Panc1 (cell line): ENCODE data around the gene U2SURP. TPM values are rescaled to one million over a fixed set of nuclear protein-coding genes. Genes with fewer than 3 reads are reported as not detected.

Source experiments
- ATAC-seq: fragments of 200-7000 bp; cut with Tn5 transposase; 2 replicates; pipeline ENCODE4 v1.9.1; 2020; ENCODE audit warnings: mild to moderate bottlenecking, moderate library complexity
- BruUV-seq: library from RNA; stranded (reverse); fragments of 400-500 nt; replicated peaks from 2 replicates; lab custom pipeline; 2021; lab: Mats Ljungman, UMichigan
- CTCF ChIA-PET: fragments of 300-600 bp; sonication (Branson Sonifier 250); formaldehyde crosslinking; loops from one replicate; lab custom pipeline; 2022; ENCODE audit warnings: antibody characterized with exemption; lab: Charles Lee
- POLR2A ChIA-PET: fragments of 300-600 bp; sonication (Branson Sonifier 250); formaldehyde crosslinking; loops from one replicate; lab custom pipeline; 2022; ENCODE audit warnings: antibody characterized with exemption; lab: Charles Lee
- DNase-seq: peaks from one replicate; pipeline ENCODE4 v3.0.0-alpha.2; 2010; ENCODE audit warnings: low read depth, low spot score
- H3K27ac ChIP-seq: 2 replicates; pipeline ENCODE4 v1.5.1; 2011; ENCODE audit warnings: mild to moderate bottlenecking, low read length, inconsistent platforms
- H3K27me3 ChIP-seq: fragments of 200-500 bp; sonication (Bioruptor generic); 2 replicates; pipeline ENCODE4 v1.6.0; 2014; ENCODE audit warnings: low read length, inconsistent platforms; ENCODE audit not compliant: control insufficient read depth, insufficient read depth
- H3K36me3 ChIP-seq: fragments of 200-500 bp; sonication (Bioruptor generic); 2 replicates; pipeline ENCODE4 v1.5.1; 2014; ENCODE audit warnings: inconsistent platforms, mild to moderate bottlenecking, low read length, moderate library complexity; ENCODE audit not compliant: control insufficient read depth, insufficient read depth
- H3K4me1 ChIP-seq: 2 replicates; pipeline ENCODE4 v1.5.1; 2011; ENCODE audit warnings: inconsistent platforms, mild to moderate bottlenecking, low read length, moderate library complexity; ENCODE audit not compliant: control insufficient read depth, insufficient read depth
- H3K4me3 ChIP-seq, 2 experiments: 2 replicates each; pipeline ENCODE4 v1.5.1; 2011 to 2012; ENCODE audit warnings: low read depth in 2 of 2, low read length in 2 of 2, mild to moderate bottlenecking in 2 of 2, inconsistent platforms in 1 of 2, moderate library complexity in 1 of 2
- H3K9me3 ChIP-seq: fragments of 200-500 bp; sonication (Bioruptor generic); 2 replicates; pipeline ENCODE4 v1.5.1; 2014; ENCODE audit warnings: low read depth, mild to moderate bottlenecking, inconsistent platforms, low read length, moderate library complexity; ENCODE audit not compliant: control insufficient read depth, insufficient read depth
- CTCF ChIP-seq: fragments of 450-650 bp; IDR thresholded peaks from 2 replicates; pipeline ENCODE4 v1.5.1; 2017; ENCODE audit warnings: mild to moderate bottlenecking
- POLR2AphosphoS5 ChIP-seq: IDR thresholded peaks from 2 replicates; pipeline ENCODE4 v1.6.1; 2012; ENCODE audit warnings: mild to moderate bottlenecking, low read depth, low read length, moderate library complexity
- REST ChIP-seq, 2 experiments: IDR thresholded peaks; 2 replicates each; pipeline ENCODE4 v1.6.1; 2011 to 2012; ENCODE audit warnings: low read depth in 2 of 2, control low read depth in 1 of 2, low read length in 1 of 2, mild to moderate bottlenecking in 1 of 2, moderate library complexity in 1 of 2; ENCODE audit not compliant: insufficient read depth in 1 of 2
- SIN3A ChIP-seq: IDR thresholded peaks from 2 replicates; pipeline ENCODE4 v1.6.1; 2012; ENCODE audit warnings: low read depth, mild to moderate bottlenecking, low read length, moderate library complexity, borderline replicate concordance; ENCODE audit not compliant: insufficient read depth
- TCF7L2 ChIP-seq: IDR thresholded peaks from 2 replicates; pipeline ENCODE4 v1.6.1; 2011; ENCODE audit warnings: mild to moderate bottlenecking, low read depth, low read length, inconsistent platforms
- in situ Hi-C: cut with HindIII; loops from 2 replicates; pipeline ENCODE4 v1.10.0; 2016; ENCODE audit warnings: low sequenced_read_pairs, low pct_unique_long_range_greater_than_20kb
- intact Hi-C: fragments of 100-400 bp; cut with micrococcal nuclease; formaldehyde crosslinking; loops from one replicate; pipeline ENCODE4 v1.10.0; 2022; ENCODE audit not compliant: unreplicated experiment
- total RNA-seq: library from RNA; stranded (reverse); gene quantifications from one replicate; pipeline ENCODE4 v1.2.1, GENCODE V29; 2021; ENCODE audit not compliant: unreplicated experiment

U2SURP gene
- total RNA-seq, 1 experiment from 2014 or later = 135 TPM

- POLR2A ChIA-PET = no interaction called here
These were observed 97.8 kb downstream of the U2SURP start for GRCh38 chr3:143099210-143099609.

GRCh38 chr3:143099690-143100089, 98.3 kb downstream of the U2SURP start:
- Histone ChIP-seq H3K27ac (no peak overlapping the region), H3K27me3 (peaks cover 14% of the 10 kb centered on the region), H3K36me3 (no peaks in the 10 kb centered on the region), H3K4me3 (no peak overlapping the region), H3K9me3 (no peaks in the 10 kb centered on the region), H3K4me1 (no peaks in the 10 kb centered on the region)
- ChIA-PET CTCF (no interaction called here), POLR2A (no interaction called here)
- intact Hi-C loops (no loop called here), in situ Hi-C loops (no loop called here)
- TF ChIP-seq CTCF (no peak), REST (IDR thresholded peaks at IDR 0.05; ENCODE audit: insufficient read depth in 1 of 2, low read depth in 2 of 2, low read length in 1 of 2) (no peak), TCF7L2 (no peak), POLR2AphosphoS5 (no peak), SIN3A (no peak)
- ATAC-seq = no peak
- no peak for DNase-seq
- no TSS peak for BruUV-seq

More at GRCh38 chr3:143099210-143099609, 97.8 kb downstream of the U2SURP start:
- ATAC-seq (no peak), DNase-seq (no peak)
- Histone ChIP-seq H3K9me3 (no peaks in the 10 kb centered on the region), H3K36me3 (no peaks in the 10 kb centered on the region), H3K4me1 (no peaks in the 10 kb centered on the region), H3K27me3 (peaks cover 14% of the 10 kb centered on the region), H3K4me3 (no peak overlapping the region), H3K27ac (no peak overlapping the region)
- in situ Hi-C loops = no loop called here
- TF ChIP-seq CTCF (no peak), REST (IDR thresholded peaks at IDR 0.05; ENCODE audit: insufficient read depth in 1 of 2, low read depth in 2 of 2, low read length in 1 of 2) (no peak), POLR2AphosphoS5 (no peak), SIN3A (no peak), TCF7L2 (no peak)
- CTCF ChIA-PET = no interaction called here
- intact Hi-C loops = no loop called here
- no TSS peak for BruUV-seq
